Ovary (tissue), 3 donors: ENCODE results near the gene POLA2.

Experiments
- CTCF ChIP-seq, 3 donors: fragments of 450-650 bp in 2 of 3; fragments of 200-600 bp in 1 of 3; IDR thresholded peaks; one replicate each; pipeline versions ENCODE4 v1.5.1 to v1.8.0; 2016 to 2022; ENCODE audit warnings: antibody characterized with exemption in 3 of 3, mild to moderate bottlenecking in 1 of 3
- EP300 ChIP-seq: sonication (generic); formaldehyde crosslinking; IDR thresholded peaks from one replicate; pipeline ENCODE4 v1.6.1; 2017; ENCODE audit warnings: antibody characterized with exemption
- POLR2A ChIP-seq: fragments of 450-650 bp; IDR thresholded peaks from one replicate; pipeline ENCODE4 v1.6.1; 2017; ENCODE audit warnings: antibody characterized with exemption, mild to moderate bottlenecking, moderate library complexity
- donor health status: DM: no; HTN: no; CAD: no.

GRCh38 chr11:65258988-65259387, 2.8 kb upstream of the POLA2 start:
- TF ChIP-seq CTCF (IDR thresholded peaks at IDR 0.05) (no peak), POLR2A (no peak), EP300 (no peak)
